GM18907 (cell line): ENCODE measurements around the gene GINS2.

ENCODE experiments used
- ATAC-seq: cut with Tn5 transposase; IDR thresholded peaks from one replicate; pipeline ENCODE4 v1.9.1; 2021; ENCODE audit warnings: mild to moderate bottlenecking, moderate library complexity; ENCODE audit not compliant: unreplicated experiment

Gene GINS2

DNA sequence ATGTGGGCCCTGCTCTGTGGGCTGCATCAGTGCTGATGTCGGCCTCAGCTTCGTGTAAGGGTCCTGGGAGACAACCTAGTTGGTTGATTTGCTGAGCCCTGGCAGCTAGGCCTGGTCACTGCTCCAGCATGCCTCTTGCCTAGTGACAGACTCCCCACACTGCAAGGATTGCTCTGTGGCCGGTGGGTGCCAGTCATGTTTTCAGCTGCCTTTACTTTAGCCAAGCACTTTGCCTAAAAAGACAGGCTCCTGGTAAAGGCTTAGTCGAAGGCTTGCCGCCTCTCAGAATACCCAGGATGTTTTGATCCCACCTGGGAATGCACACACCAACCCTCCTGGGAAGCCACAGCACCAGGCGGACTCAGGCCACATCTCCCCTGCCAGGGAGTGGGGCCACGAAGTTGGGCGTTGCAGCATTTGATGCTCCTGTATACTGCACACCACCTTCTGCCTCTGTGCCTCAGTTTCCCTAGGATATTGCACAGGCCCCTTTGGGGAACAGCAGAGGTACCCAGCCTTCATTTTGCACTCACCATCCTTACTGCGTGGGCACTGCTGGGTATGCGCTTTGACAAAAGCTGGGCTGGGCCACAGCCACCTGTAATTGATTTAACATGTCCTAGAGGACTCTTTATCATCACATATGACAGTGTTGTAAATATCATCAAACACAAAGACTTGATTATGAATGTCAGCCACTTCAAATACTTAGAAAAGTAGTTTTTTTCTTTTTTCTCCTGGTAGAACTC lies 19.9 kb downstream of the GINS2 start:
- no peak for ATAC-seq

- ATAC-seq = no peak
These were observed 20.8 kb downstream of the GINS2 start for GRCh38 chr16:85667841-85668413.

GRCh38 chr16:85667261-85667660 lies 21.5 kb downstream of the GINS2 start:
- no peak for ATAC-seq

DNA sequence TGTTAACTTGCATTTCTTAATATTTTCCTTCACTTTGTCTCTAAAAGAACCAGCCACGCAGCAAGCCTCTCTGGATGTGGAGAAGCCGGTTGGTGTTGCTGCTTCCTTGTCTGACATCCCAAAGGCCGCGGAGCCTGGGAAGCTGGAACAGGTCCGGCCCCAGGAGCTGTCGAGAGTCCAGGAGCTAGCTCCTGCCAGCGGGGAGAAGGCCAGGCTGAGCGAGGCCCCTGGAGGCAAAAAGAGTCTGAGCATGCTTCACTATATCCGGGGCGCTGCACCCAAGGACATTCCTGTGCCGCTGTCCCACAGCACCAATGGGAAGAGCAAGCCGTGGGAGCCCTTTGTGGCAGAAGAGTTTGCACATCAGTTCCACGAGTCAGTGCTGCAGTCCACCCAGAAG lies 22.8 kb downstream of the GINS2 start:
- ATAC-seq = no peak

GRCh38 chr16:85665373-85665740 lies 23.4 kb downstream of the GINS2 start:
- no peak for ATAC-seq

- ATAC-seq = no peak
These were observed 24.0 kb downstream of the GINS2 start for GRCh38 chr16:85664580-85665372.

GRCh38 chr16:85663891-85664321 lies 24.8 kb downstream of the GINS2 start:
- ATAC-seq = no peak

GRCh38 chr16:85662976-85663830 lies 25.6 kb downstream of the GINS2 start:
- ATAC-seq = no peak

DNA sequence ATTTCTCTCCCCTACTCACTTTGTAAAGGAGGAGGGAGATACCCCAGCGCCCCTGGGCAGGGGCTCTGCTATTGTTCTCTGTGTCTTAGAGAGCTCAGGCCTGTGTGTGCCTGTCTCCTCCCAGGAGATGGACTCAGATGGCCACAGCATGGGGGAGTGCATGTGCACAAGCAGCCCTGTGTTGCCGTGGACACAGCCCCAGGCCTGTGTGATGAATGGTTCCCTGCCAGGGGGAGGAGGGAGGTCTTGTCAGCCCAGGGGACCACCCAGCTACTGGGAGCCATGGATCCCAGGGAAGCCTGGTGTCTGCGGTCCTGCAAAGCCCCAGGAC lies 26.3 kb downstream of the GINS2 start:
- ATAC-seq = no peak

GRCh38 chr16:85661740-85662481 lies 26.8 kb downstream of the GINS2 start:
- no peak for ATAC-seq

DNA sequence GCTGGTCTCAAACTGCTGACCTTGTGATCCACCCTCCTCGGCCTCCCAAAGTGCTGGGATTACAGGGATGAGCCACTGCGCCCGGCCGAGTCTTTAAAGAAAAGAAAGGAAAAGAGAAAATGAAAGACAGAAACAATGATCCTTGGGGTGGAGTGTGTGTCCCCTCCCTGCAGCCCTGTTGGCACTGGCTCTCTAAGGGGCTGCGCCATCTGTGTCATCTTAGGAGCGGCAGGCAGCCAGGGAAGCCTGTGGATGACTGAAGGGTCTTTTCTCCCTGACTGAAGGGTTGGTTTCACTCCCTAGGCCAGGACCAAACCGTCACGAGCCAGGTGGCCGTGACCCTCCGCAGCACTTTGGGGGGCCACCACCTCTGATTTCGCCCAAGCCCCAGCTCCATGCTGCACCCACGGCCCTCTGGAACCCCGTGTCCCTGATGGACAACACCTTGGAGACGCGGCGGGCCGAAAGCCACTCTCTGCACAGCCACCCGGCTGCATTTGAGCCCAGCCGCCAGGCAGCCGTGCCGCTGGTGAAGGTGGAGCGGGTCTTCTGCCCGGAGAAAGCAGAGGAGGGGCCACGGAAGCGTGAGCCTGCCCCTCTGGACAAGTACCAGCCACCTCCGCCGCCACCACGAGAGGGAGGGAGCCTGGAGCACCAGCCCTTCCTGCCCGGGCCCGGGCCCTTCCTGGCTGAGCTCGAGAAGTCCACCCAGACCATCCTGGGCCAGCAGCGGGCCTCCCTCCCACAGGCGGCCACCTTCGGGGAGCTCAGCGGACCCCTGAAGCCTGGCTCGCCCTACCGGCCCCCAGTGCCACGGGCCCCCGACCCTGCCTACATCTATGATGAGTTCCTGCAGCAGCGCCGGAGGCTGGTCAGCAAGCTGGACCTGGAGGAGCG lies 27.7 kb downstream of the GINS2 start:
- no peak for ATAC-seq

GRCh38 chr16:85659805-85660511 lies 28.8 kb downstream of the GINS2 start:
- no peak for ATAC-seq

DNA sequence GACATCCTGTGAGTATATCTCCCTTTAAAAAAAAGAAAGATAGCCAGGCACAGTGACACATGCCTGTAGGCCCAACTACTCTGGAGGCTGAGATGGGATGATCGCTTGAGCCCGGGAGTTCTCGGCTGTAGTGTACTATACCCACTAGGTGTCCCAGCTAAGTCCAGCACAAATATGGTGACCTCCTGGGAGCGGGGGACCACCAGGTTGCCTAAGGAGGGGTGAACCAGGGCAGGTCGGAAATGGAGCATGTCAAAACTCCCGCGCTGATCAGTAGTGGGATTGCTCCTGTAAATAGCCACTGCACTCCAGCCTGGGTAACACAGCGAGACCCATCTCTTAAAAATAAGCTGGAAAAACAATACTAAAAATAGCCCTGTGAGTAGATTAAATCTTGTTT lies 29.4 kb downstream of the GINS2 start:
- ATAC-seq = no peak

- no peak for ATAC-seq
These were observed 30.0 kb downstream of the GINS2 start for GRCh38 chr16:85658504-85659326.

DNA sequence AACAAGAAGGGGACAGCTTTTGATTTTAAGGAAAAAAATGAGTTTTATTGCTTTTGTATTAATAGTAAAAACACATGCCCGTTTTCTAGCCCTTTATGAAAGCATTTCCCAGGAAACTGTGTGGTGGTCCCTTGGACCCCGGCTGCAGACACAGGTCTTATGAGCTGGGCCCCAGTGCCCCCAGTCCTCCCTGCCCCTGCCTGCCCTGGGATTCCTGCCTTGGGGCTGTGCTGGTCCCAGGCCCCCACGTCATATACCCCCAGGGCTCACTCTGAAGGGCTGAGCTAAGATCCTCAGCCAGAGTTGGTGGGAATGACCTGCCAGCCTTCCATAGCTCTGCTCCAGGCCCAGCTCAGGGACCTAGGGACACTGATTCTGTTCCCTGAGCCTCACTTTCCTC lies 30.8 kb downstream of the GINS2 start:
- no peak for ATAC-seq

DNA sequence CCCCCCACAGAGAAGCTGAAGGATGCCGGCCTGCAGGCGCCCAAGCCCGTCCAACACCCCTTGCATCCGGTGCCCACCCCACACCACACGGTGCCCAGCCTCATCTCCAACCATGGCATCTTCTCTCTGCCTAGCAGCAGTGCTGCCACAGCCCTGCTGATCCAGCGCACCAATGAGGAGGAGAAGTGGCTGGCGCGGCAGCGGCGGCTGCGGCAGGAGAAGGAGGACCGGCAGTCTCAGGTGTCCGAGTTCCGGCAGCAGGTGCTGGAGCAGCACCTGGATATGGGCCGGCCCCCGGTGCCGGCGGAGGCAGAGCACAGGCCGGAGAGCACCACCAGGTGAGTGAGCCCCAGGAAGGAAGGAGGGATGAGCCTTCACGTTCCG lies 31.5 kb downstream of the GINS2 start:
- ATAC-seq = no peak

DNA sequence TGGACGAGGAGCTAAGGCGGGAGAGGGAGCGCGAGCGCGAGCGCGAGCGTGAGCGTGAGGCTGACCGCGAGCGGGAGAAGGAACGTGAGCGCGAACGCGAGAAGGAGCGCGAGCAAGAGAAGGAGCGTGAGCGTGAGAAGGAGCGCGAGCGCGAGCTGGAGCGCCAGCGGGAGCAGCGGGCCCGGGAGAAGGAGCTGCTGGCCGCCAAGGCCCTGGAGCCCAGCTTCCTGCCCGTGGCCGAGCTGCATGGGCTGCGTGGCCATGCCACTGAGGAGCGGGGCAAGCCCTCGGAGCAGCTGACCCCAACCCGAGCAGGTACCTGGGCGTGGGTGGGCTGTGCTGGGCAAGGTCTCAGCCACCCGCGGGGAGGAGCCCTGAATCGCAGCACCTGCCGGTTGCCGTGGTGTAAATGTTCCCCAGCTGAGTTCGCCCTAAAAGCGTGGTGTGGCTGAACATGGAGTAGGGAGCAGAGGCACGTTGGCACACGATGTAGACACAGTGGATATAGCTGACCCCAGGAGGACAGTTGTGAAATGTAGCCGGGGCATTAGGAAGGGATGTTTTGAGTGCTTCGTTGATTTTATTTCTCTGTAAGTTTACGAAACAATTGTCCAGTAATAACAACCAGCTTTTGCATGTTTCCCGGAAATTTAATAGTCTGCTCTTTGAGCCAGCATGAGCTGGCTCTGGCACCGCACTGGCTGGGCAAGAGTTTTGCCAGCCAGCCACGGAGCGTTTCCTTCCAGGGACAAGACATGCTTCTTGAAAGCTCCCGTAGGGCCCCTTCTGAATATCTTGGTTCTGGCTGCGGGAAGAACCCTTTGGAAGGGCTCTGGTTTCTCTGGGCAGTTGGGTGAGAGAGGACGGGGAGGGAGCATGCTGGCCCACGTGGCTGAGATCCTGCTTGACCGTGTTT lies 32.1 kb downstream of the GINS2 start:
- ATAC-seq = no peak
